PFSK-1 (cell line): Measurements from ENCODE around the gene SCNN1B.

ENCODE experiments used
- FOXP2 ChIP-seq: optimal IDR thresholded peaks from 2 replicates; pipeline ENCODE3; 2011; ENCODE audit warnings: borderline replicate concordance, control low read depth, inconsistent platforms; ENCODE audit not compliant: insufficient read depth; ENCODE audit errors: extremely low read length, extremely low read depth
- POLR2AphosphoS5 ChIP-seq: IDR thresholded peaks from 2 replicates; pipeline ENCODE4 v1.6.1; 2012; ENCODE audit warnings: low read depth, mild to moderate bottlenecking, control low read depth, low read length, moderate library complexity
- TAF1 ChIP-seq: IDR thresholded peaks from 2 replicates; pipeline ENCODE4 v1.6.1; 2012; ENCODE audit warnings: low read length, control low read depth, borderline replicate concordance; ENCODE audit not compliant: insufficient read depth
- TF ChIP-seq, protein P1 (sequence below), 2 experiments: IDR thresholded peaks; 2 replicates each; pipeline versions ENCODE4 v1.6.1 to v1.8.0; 2011 to 2012; ENCODE audit warnings: low read depth in 2 of 2, low read length in 2 of 2, control low read depth in 1 of 2, inconsistent platforms in 1 of 2, mild to moderate bottlenecking in 1 of 2, moderate library complexity in 1 of 2; ENCODE audit not compliant: insufficient read depth in 1 of 2

GRCh38 chr16:23428351-23428750 is 126.2 kb downstream of the SCNN1B start:
- TF ChIP-seq POLR2AphosphoS5 (no peak), TAF1 (no peak), FOXP2 (no peak)
- TF ChIP-seq, protein P1, sequence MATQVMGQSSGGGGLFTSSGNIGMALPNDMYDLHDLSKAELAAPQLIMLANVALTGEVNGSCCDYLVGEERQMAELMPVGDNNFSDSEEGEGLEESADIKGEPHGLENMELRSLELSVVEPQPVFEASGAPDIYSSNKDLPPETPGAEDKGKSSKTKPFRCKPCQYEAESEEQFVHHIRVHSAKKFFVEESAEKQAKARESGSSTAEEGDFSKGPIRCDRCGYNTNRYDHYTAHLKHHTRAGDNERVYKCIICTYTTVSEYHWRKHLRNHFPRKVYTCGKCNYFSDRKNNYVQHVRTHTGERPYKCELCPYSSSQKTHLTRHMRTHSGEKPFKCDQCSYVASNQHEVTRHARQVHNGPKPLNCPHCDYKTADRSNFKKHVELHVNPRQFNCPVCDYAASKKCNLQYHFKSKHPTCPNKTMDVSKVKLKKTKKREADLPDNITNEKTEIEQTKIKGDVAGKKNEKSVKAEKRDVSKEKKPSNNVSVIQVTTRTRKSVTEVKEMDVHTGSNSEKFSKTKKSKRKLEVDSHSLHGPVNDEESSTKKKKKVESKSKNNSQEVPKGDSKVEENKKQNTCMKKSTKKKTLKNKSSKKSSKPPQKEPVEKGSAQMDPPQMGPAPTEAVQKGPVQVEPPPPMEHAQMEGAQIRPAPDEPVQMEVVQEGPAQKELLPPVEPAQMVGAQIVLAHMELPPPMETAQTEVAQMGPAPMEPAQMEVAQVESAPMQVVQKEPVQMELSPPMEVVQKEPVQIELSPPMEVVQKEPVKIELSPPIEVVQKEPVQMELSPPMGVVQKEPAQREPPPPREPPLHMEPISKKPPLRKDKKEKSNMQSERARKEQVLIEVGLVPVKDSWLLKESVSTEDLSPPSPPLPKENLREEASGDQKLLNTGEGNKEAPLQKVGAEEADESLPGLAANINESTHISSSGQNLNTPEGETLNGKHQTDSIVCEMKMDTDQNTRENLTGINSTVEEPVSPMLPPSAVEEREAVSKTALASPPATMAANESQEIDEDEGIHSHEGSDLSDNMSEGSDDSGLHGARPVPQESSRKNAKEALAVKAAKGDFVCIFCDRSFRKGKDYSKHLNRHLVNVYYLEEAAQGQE (IDR thresholded peaks at IDR 0.05; ENCODE audit: insufficient read depth in 1 of 2, low read depth in 2 of 2, low read length in 2 of 2) = no peak
